Liver (tissue), 9 donors: ENCODE measurements around the gene OSMR. TPM values are rescaled to one million over a fixed set of nuclear protein-coding genes. Genes with fewer than 3 reads are reported as not detected.

Experiments
- DNase-seq: peaks from one replicate; pipeline ENCODE4 v3.0.0-alpha.2; 2017; ENCODE audit warnings: low spot score
- H3K27ac ChIP-seq, 2 donors: one replicate each; pipeline ENCODE4 v1.7.0; 2013; ENCODE audit warnings: inconsistent platforms in 2 of 2, low read length in 2 of 2, control low read depth in 1 of 2, low read depth in 1 of 2, mild to moderate bottlenecking in 1 of 2
- H3K27me3 ChIP-seq, 4 donors: one replicate each; pipeline versions ENCODE4 v1.6.1 to v1.7.0; 2013; ENCODE audit warnings: low read length in 3 of 4, inconsistent platforms in 1 of 4, mild to moderate bottlenecking in 1 of 4, moderate library complexity in 1 of 4; ENCODE audit not compliant: control insufficient read depth in 4 of 4, insufficient read depth in 4 of 4
- H3K36me3 ChIP-seq, 4 donors: one replicate each; pipeline versions ENCODE4 v1.6.1 to v1.7.0; 2013; ENCODE audit warnings: low read length in 3 of 4, mild to moderate bottlenecking in 3 of 4, low read depth in 1 of 4, moderate library complexity in 1 of 4; ENCODE audit not compliant: control insufficient read depth in 4 of 4, insufficient read depth in 3 of 4
- H3K4me1 ChIP-seq, 4 donors: one replicate each; pipeline versions ENCODE4 v1.6.1 to v1.7.0; 2013; ENCODE audit warnings: low read length in 3 of 4, mild to moderate bottlenecking in 3 of 4, moderate library complexity in 1 of 4; ENCODE audit not compliant: control insufficient read depth in 4 of 4, insufficient read depth in 4 of 4
- H3K4me3 ChIP-seq, 3 donors: one replicate each; pipeline versions ENCODE4 v1.6.1 to v1.7.0; 2013; ENCODE audit warnings: low read length in 3 of 3, control low read depth in 1 of 3, low read depth in 1 of 3, mild to moderate bottlenecking in 1 of 3
- H3K9ac ChIP-seq, 2 donors: one replicate each; pipeline ENCODE4 v1.7.0; 2013; ENCODE audit warnings: low read length in 2 of 2, mild to moderate bottlenecking in 2 of 2, moderate library complexity in 2 of 2, control low read depth in 1 of 2, low read depth in 1 of 2
- H3K9me3 ChIP-seq, 4 donors: one replicate each; pipeline versions ENCODE4 v1.6.1 to v1.7.0; 2013; ENCODE audit warnings: low read length in 3 of 4; ENCODE audit not compliant: control insufficient read depth in 4 of 4
- ATF3 ChIP-seq: IDR thresholded peaks from 2 replicates; pipeline ENCODE4 v1.6.1; 2016; ENCODE audit warnings: antibody characterized with exemption
- EGR1 ChIP-seq, 2 donors: IDR thresholded peaks; 2 replicates each; pipeline ENCODE4 v1.6.1; 2016 to 2018; ENCODE audit warnings: antibody characterized with exemption in 2 of 2, low read depth in 2 of 2
- FOXA1 ChIP-seq: IDR thresholded peaks from 2 replicates; pipeline ENCODE4 v1.6.1; 2016; ENCODE audit warnings: antibody characterized with exemption
- FOXA2 ChIP-seq: IDR thresholded peaks from 2 replicates; pipeline ENCODE4 v1.6.1; 2016; ENCODE audit warnings: antibody characterized with exemption
- HNF4A ChIP-seq, 2 donors: conservative IDR thresholded peaks; 2 replicates each; pipeline ENCODE4 v1.6.1; 2016; ENCODE audit warnings: antibody characterized with exemption in 2 of 2, mild to moderate bottlenecking in 2 of 2
- HNF4G ChIP-seq: IDR thresholded peaks from 2 replicates; pipeline ENCODE4 v1.6.1; 2016; ENCODE audit warnings: antibody characterized with exemption
- JUND ChIP-seq, 2 donors: IDR thresholded peaks; 2 replicates each; pipeline ENCODE4 v1.6.1; 2016; ENCODE audit warnings: antibody characterized with exemption in 2 of 2
- NR2F2 ChIP-seq: IDR thresholded peaks from 2 replicates; pipeline ENCODE4 v1.6.1; 2016; ENCODE audit warnings: antibody characterized with exemption
- RAD21 ChIP-seq, 2 donors: IDR thresholded peaks; 2 replicates each; pipeline ENCODE4 v1.6.1; 2016; ENCODE audit warnings: antibody characterized with exemption in 2 of 2, mild to moderate bottlenecking in 2 of 2
- REST ChIP-seq: IDR thresholded peaks from 2 replicates; pipeline ENCODE4 v1.6.1; 2016; ENCODE audit warnings: antibody characterized with exemption, mild to moderate bottlenecking
- RXRA ChIP-seq, 2 donors: IDR thresholded peaks; 2 replicates each; pipeline ENCODE4 v1.6.1; 2017 to 2018; ENCODE audit warnings: antibody characterized with exemption in 2 of 2, mild to moderate bottlenecking in 1 of 2
- SP1 ChIP-seq: IDR thresholded peaks from 2 replicates; pipeline ENCODE4 v1.6.1; 2018; ENCODE audit warnings: antibody characterized with exemption, mild to moderate bottlenecking
- TAF1 ChIP-seq: conservative IDR thresholded peaks from 2 replicates; pipeline ENCODE4 v1.6.1; 2016; ENCODE audit warnings: antibody characterized with exemption, mild to moderate bottlenecking
- YY1 ChIP-seq: IDR thresholded peaks from 2 replicates; pipeline ENCODE4 v1.6.1; 2016; ENCODE audit warnings: antibody characterized with exemption, mild to moderate bottlenecking
- ZBTB33 ChIP-seq: IDR thresholded peaks from 2 replicates; pipeline ENCODE4 v1.6.1; 2016; ENCODE audit warnings: antibody characterized with exemption
- WGBS: extraction: QIAGEN DNeasy Blood & Tissue Kit; methylation state at CpG from one replicate; pipeline ENCODE4 v1.1.7; 2013; 5-methylcytosine and 5-hydroxymethylcytosine counted together
- polyA plus RNA-seq, 2 donors: library from polyadenylated mRNA; stranded (reverse) in 1 of 2; unstranded in 1 of 2; fragments of 200-250 nt in 1 of 2; fragments of >200 nt in 1 of 2; fragmentation: Nextera tagmentation in 1 of 2; extraction: Ambion mirVana in 1 of 2; gene quantifications; one replicate each; pipeline versions ENCODE4 v1.2.1 to v1.2.3, GENCODE V29; 2013 to 2015
- total RNA-seq, 2 donors: library from RNA; depleted of rRNA; stranded (reverse); fragments of >200 nt; gene quantifications; one replicate each; pipeline ENCODE4 v1.2.3, GENCODE V29; 2014
- TF ChIP-seq, protein P1 (sequence below): fragments of 150-350 bp; IDR thresholded peaks from 2 replicates; pipeline ENCODE4 v1.5.1; 2017; ENCODE audit warnings: improper control_type of control experiment, low read depth, low read length; ENCODE audit not compliant: missing input control
- TF ChIP-seq, protein P2 (sequence below): IDR thresholded peaks from 2 replicates; pipeline ENCODE4 v1.6.1; 2016; ENCODE audit warnings: antibody characterized with exemption
- donor health status: healthy.
- donor health status: healthy.
- donor health status: healthy.
- donor health status: healthy.
- donor health status: healthy.

The OSMR gene
- total and polyA plus RNA-seq, 4 donors = 4.3 to 34.5 (median 11.7) TPM

DNA sequence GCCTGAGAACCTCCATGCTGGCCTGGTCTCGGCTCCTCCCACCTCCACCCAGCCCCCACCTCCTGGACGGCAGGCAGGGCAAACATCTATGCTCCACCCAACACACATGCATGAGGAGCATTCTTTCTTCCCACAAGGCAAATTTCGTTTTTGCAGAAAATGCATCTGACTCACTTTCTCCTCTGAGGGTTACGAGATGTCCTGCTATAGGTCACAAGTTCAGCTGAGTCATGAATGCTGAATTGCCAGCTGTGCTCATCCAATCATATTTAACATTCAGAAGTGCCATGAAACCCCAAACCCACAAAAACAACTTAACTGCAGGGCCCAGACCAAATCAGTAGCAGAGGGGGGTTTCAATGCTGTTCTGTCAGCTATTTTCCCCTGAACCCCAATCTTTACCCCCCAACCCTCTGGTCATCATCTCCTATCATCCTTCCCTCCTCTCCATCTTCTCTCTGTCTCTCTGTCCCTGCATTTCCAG is 39.0 kb upstream of the OSMR start:
- Histone ChIP-seq H3K4me1 (no peaks in the 10 kb centered on the region), H3K4me3 (no peak overlapping the region), H3K9me3 (no peaks in the 10 kb centered on the region), H3K9ac (no peak overlapping the region), H3K36me3 (no peaks in the 10 kb centered on the region), H3K27ac (peak overlapping the region; percentile 14 to 42), H3K27me3 (peaks cover 0 to 7% (median 0%) of the 10 kb centered on the region in 4 donors)
- no peak for DNase-seq
- TF ChIP-seq, protein P1, sequence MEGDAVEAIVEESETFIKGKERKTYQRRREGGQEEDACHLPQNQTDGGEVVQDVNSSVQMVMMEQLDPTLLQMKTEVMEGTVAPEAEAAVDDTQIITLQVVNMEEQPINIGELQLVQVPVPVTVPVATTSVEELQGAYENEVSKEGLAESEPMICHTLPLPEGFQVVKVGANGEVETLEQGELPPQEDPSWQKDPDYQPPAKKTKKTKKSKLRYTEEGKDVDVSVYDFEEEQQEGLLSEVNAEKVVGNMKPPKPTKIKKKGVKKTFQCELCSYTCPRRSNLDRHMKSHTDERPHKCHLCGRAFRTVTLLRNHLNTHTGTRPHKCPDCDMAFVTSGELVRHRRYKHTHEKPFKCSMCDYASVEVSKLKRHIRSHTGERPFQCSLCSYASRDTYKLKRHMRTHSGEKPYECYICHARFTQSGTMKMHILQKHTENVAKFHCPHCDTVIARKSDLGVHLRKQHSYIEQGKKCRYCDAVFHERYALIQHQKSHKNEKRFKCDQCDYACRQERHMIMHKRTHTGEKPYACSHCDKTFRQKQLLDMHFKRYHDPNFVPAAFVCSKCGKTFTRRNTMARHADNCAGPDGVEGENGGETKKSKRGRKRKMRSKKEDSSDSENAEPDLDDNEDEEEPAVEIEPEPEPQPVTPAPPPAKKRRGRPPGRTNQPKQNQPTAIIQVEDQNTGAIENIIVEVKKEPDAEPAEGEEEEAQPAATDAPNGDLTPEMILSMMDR = no peak
- no peak for TF ChIP-seq SP1
- no peak for TF ChIP-seq FOXA1
- TF ChIP-seq ATF3 = no peak
- TF ChIP-seq REST = no peak
- TF ChIP-seq ZBTB33 = no peak
- TF ChIP-seq RXRA (IDR thresholded peaks at IDR 0.05) = no peak
- no peak for TF ChIP-seq TAF1
- no peak for TF ChIP-seq HNF4G
- no peak for TF ChIP-seq NR2F2
- TF ChIP-seq, protein P2, sequence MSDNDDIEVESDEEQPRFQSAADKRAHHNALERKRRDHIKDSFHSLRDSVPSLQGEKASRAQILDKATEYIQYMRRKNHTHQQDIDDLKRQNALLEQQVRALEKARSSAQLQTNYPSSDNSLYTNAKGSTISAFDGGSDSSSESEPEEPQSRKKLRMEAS = no peak
- TF ChIP-seq YY1 = no peak
- TF ChIP-seq RAD21 (IDR thresholded peaks at IDR 0.05) = no peak
- no peak for TF ChIP-seq FOXA2
- no peak for TF ChIP-seq JUND (IDR thresholded peaks at IDR 0.05)
- no peak for TF ChIP-seq EGR1 (IDR thresholded peaks at IDR 0.05; ENCODE audit: low read depth in 2 of 2)
- no peak for TF ChIP-seq HNF4A (conservative IDR thresholded peaks at IDR 0.05)
- 42% methylated on average over 4 of the region's 4 CpGs for WGBS
